GM19238 (cell line): ENCODE measurements around the gene ATOSA.
A peak's percentile ranks its signal among the peaks of the same experiment; 100 is the strongest.

Source experiments
- DNase-seq: peaks from one replicate; pipeline ENCODE4 v3.0.0; 2011; ENCODE audit warnings: low spot score; ENCODE audit not compliant: insufficient read length

ATOSA gene

GRCh38 chr15:52679232-52680040 is at the start of gene ATOSA:
TSS of gene ATOSA (minus strand) at chr15:52679388. CDS start at chr15:52678021, 1,367 bp downstream.
- peak; percentile 63 for DNase-seq

GRCh38 chr15:52728899-52729298 is 49.7 kb upstream of the ATOSA start:
- DNase-seq, result no peak

- DNase-seq, result no peak
These were observed 48.6 kb upstream of the ATOSA start for GRCh38 chr15:52727815-52728214.

- no peak for DNase-seq
These were observed 47.0 kb upstream of the ATOSA start for GRCh38 chr15:52726195-52726594.

- no peak for DNase-seq
These were observed 39.4 kb upstream of the ATOSA start for GRCh38 chr15:52718551-52718950.

- no peak for DNase-seq
These were observed 38.7 kb upstream of the ATOSA start for GRCh38 chr15:52717924-52718323.

GRCh38 chr15:52717481-52717880 is 38.3 kb upstream of the ATOSA start:
- no peak for DNase-seq

- no peak for DNase-seq
These were observed 37.3 kb upstream of the ATOSA start for GRCh38 chr15:52716536-52716935.

GRCh38 chr15:52715411-52715810 is 36.2 kb upstream of the ATOSA start:
- DNase-seq, result no peak

- DNase-seq, result no peak
These were observed 35.8 kb upstream of the ATOSA start for GRCh38 chr15:52714968-52715367.

GRCh38 chr15:52710708-52711389 is 31.7 kb upstream of the ATOSA start:
- no peak for DNase-seq

GRCh38 chr15:52710050-52710707 is 31.0 kb upstream of the ATOSA start:
- DNase-seq, result no peak

- peak; percentile 16 for DNase-seq
These were observed 30.2 kb upstream of the ATOSA start for GRCh38 chr15:52709187-52709981.

- DNase-seq, result no peak
These were observed 26.9 kb upstream of the ATOSA start for GRCh38 chr15:52706091-52706490.

- no peak for DNase-seq
These were observed 23.2 kb upstream of the ATOSA start for GRCh38 chr15:52702390-52702789.

- DNase-seq, result no peak
These were observed 20.3 kb upstream of the ATOSA start for GRCh38 chr15:52699457-52699856.

- no peak for DNase-seq
These were observed 19.3 kb upstream of the ATOSA start for GRCh38 chr15:52698514-52698913.

- no peak for DNase-seq
These were observed 17.9 kb upstream of the ATOSA start for GRCh38 chr15:52697051-52697450.

- no peak for DNase-seq
These were observed 16.0 kb upstream of the ATOSA start for GRCh38 chr15:52695154-52695553.

- DNase-seq, result no peak
These were observed 10.4 kb upstream of the ATOSA start for GRCh38 chr15:52689562-52689961.

- DNase-seq, result no peak
These were observed 4.4 kb upstream of the ATOSA start for GRCh38 chr15:52683580-52683979.
